PC-3 (cell line): ENCODE data around the gene COL2A1. TPM values are rescaled to one million over a fixed set of nuclear protein-coding genes. Genes with fewer than 3 reads are reported as not detected.

ENCODE experiments used
- ATAC-seq: fragments of 200-7000 bp; cut with Tn5 transposase; 2 replicates; pipeline ENCODE4 v1.9.1; 2020; ENCODE audit warnings: mild to moderate bottlenecking, moderate library complexity
- BruUV-seq: library from RNA; stranded (reverse); fragments of 400-500 nt; replicated peaks from 2 replicates; lab custom pipeline; 2021; lab: Mats Ljungman, UMichigan
- CTCF ChIA-PET: fragments of 300-600 bp; sonication (Branson Sonifier 250); formaldehyde crosslinking; loops from one replicate; lab custom pipeline; 2022; ENCODE audit warnings: antibody characterized with exemption; lab: Charles Lee
- POLR2A ChIA-PET: fragments of 300-600 bp; sonication (Branson Sonifier 250); formaldehyde crosslinking; loops from one replicate; lab custom pipeline; 2022; ENCODE audit warnings: antibody characterized with exemption; ENCODE audit not compliant: unreplicated experiment; lab: Charles Lee
- DNase-seq: peaks from one replicate; pipeline ENCODE4 v3.0.0-alpha.2; 2015
- H2AFZ ChIP-seq: fragments of 300-600 bp; sonication (generic); 2 replicates; pipeline ENCODE4 v1.6.0; 2016; ENCODE audit warnings: antibody characterized with exemption, low read length
- H3F3A ChIP-seq: fragments of 300-600 bp; sonication (generic); one replicate; pipeline ENCODE4 v1.6.0; 2017; ENCODE audit warnings: antibody characterized with exemption, low read length, control low read depth, mild to moderate bottlenecking; ENCODE audit not compliant: unreplicated experiment
- H3K27ac ChIP-seq: fragments of 300-600 bp; sonication (generic); 2 replicates; pipeline ENCODE4 v1.5.1; 2016; ENCODE audit warnings: mild to moderate bottlenecking, low read length
- H3K27me3 ChIP-seq: fragments of 300-600 bp; sonication (generic); 2 replicates; pipeline ENCODE4 v1.6.1; 2016; ENCODE audit warnings: low read length, mixed read lengths
- H3K36me3 ChIP-seq: fragments of 300-600 bp; sonication (generic); 2 replicates; pipeline ENCODE4 v1.6.1; 2016; ENCODE audit warnings: low read depth, mixed run types, low read length, mixed read lengths
- H3K4me1 ChIP-seq: fragments of 300-600 bp; sonication (generic); 2 replicates; pipeline ENCODE4 v1.5.1; 2016; ENCODE audit warnings: low read length; ENCODE audit not compliant: insufficient read depth
- H3K4me2 ChIP-seq: fragments of 300-600 bp; sonication (generic); 2 replicates; pipeline ENCODE4 v1.6.0; 2016; ENCODE audit warnings: low read length
- H3K4me3 ChIP-seq: fragments of 300-600 bp; sonication (generic); 2 replicates; pipeline ENCODE4 v1.5.1; 2016; ENCODE audit warnings: mild to moderate bottlenecking, low read length, mixed read lengths
- H3K79me2 ChIP-seq: fragments of 300-600 bp; sonication (generic); 2 replicates; pipeline ENCODE4 v1.6.1; 2017; ENCODE audit warnings: low read length, mixed read lengths
- H3K9ac ChIP-seq: fragments of 300-600 bp; sonication (generic); 2 replicates; pipeline ENCODE4 v1.6.0; 2016; ENCODE audit warnings: mild to moderate bottlenecking, low read length
- H3K9me2 ChIP-seq: fragments of 300-600 bp; sonication (generic); replicated peaks from 2 replicates; pipeline ENCODE4 v1.6.1; 2016; ENCODE audit warnings: mixed run types, low read length, mixed read lengths
- H3K9me3 ChIP-seq: fragments of 300-600 bp; sonication (generic); 2 replicates; pipeline ENCODE4 v1.6.1; 2016; ENCODE audit warnings: low read length, mixed read lengths
- H4K20me1 ChIP-seq: fragments of 300-600 bp; sonication (generic); 2 replicates; pipeline ENCODE4 v1.6.1; 2016; ENCODE audit warnings: low read length, mixed read lengths
- EZH2 ChIP-seq: fragments of 300-600 bp; sonication (generic); IDR thresholded peaks from one replicate; pipeline ENCODE4 v1.6.1; 2017; ENCODE audit warnings: antibody characterized with exemption, mild to moderate bottlenecking, low read length; ENCODE audit not compliant: unreplicated experiment
- EZH2phosphoT487 ChIP-seq: fragments of 300-600 bp; sonication (generic); IDR thresholded peaks from 2 replicates; pipeline ENCODE4 v1.6.1; 2018; ENCODE audit warnings: mild to moderate bottlenecking, antibody characterized with exemption, low read length, borderline replicate concordance
- intact Hi-C: fragments of 100-400 bp; cut with micrococcal nuclease; formaldehyde crosslinking; loops from 2 replicates; pipeline ENCODE4 v1.9.0; 2023
- total RNA-seq: library from RNA; depleted of rRNA; stranded (reverse); fragments of >200 nt; gene quantifications from 2 replicates; pipeline ENCODE4 v1.2.3, GENCODE V29; 2014
- TF ChIP-seq, protein P1 (sequence below): fragments of 300-600 bp; sonication (generic); conservative IDR thresholded peaks from 2 replicates; pipeline ENCODE4 v1.5.1; 2017; ENCODE audit warnings: antibody characterized with exemption, low read depth, mild to moderate bottlenecking, low read length

COL2A1 gene
- total RNA-seq, 1 experiment from 2014 or later = 6.7 TPM

DNA sequence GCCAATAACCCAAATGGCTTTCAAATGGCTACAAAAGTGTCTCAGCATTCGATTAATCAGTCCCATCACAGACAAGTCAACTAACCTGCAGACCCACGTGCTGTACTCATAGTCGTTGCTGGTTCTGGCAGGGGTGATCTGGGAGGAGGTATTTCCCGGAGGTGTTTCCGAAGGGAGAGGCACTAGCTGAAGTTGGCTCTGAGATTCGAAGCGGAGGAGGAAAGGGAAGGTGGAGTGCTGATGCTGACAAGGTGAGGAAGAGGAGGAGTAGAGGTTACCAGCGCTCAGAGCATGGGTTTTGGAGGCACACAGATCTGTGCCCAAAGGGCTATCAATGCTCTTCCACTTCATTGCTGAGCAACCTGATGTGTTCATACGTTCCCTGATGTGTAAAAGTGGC is 20.5 kb upstream of the COL2A1 start:
- H3K9me2 ChIP-seq = no peaks in the 10 kb centered on the region
- H3K27ac ChIP-seq = no peak overlapping the region
- H3K9me3 ChIP-seq = no peaks in the 10 kb centered on the region
- H3K36me3 ChIP-seq = no peaks in the 10 kb centered on the region
- H3K9ac ChIP-seq = no peak overlapping the region
- H3K4me2 ChIP-seq = no peak overlapping the region
- intact Hi-C loops = loop anchor here (5.0 to 10.0 kb wide), 2 partner anchors 62 to 120 kb away; partner anchors contain the start of genes TMEM106C and VDR
- ChIA-PET POLR2A (no interaction called here), CTCF (no interaction called here)
- BruUV-seq = no TSS peak
- H3K4me1 ChIP-seq = peaks cover 33% of the 10 kb centered on the region
- H4K20me1 ChIP-seq = no peaks in the 10 kb centered on the region
- DNase-seq = no peak
- no peaks in the 10 kb centered on the region for H3K79me2 ChIP-seq
- no peaks in the 10 kb centered on the region for H3K27me3 ChIP-seq
- peaks cover 5% of the 10 kb centered on the region for H3F3A ChIP-seq
- TF ChIP-seq EZH2phosphoT487 = no peak
- TF ChIP-seq EZH2 = no peak
- TF ChIP-seq, protein P1, sequence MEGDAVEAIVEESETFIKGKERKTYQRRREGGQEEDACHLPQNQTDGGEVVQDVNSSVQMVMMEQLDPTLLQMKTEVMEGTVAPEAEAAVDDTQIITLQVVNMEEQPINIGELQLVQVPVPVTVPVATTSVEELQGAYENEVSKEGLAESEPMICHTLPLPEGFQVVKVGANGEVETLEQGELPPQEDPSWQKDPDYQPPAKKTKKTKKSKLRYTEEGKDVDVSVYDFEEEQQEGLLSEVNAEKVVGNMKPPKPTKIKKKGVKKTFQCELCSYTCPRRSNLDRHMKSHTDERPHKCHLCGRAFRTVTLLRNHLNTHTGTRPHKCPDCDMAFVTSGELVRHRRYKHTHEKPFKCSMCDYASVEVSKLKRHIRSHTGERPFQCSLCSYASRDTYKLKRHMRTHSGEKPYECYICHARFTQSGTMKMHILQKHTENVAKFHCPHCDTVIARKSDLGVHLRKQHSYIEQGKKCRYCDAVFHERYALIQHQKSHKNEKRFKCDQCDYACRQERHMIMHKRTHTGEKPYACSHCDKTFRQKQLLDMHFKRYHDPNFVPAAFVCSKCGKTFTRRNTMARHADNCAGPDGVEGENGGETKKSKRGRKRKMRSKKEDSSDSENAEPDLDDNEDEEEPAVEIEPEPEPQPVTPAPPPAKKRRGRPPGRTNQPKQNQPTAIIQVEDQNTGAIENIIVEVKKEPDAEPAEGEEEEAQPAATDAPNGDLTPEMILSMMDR = no peak
- no peak overlapping the region for H3K4me3 ChIP-seq
- no peak for ATAC-seq
- H2AFZ ChIP-seq = no peak overlapping the region

DNA sequence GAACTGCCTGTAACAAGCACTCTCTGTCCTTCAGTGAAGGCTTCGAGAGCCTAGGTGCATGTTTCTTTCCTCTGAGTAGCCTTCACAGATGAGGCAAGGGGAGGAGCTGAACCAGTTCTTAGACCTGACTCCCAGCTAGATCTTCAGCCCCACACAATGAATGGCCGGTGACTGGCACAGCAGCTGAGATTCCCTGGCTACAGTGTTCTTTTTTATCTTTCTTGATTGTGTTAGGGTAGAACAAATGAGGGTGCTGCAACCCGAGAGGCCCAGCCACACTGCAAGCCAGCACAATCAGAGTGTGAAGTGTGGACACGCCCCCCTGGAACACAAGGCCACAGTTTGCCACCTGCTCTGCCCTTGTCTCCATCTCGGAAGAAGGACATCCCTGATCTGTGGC is 19.1 kb upstream of the COL2A1 start:
- no peak for DNase-seq
- Histone ChIP-seq H3K9me3 (no peaks in the 10 kb centered on the region), H3K4me3 (no peak overlapping the region; the same call in 1 of the 2 replicates), H3K9ac (no peak overlapping the region; the same call in 1 of the 2 replicates), H3K36me3 (no peaks in the 10 kb centered on the region), H3K9me2 (no peaks in the 10 kb centered on the region), H3K27ac (peak overlapping the region; percentile 72), H3K27me3 (no peaks in the 10 kb centered on the region), H3K4me1 (peaks cover 33% of the 10 kb centered on the region), H2AFZ (peak overlapping the region; percentile 33), H3K4me2 (peak overlapping the region; percentile 66), H4K20me1 (no peaks in the 10 kb centered on the region), H3K79me2 (no peaks in the 10 kb centered on the region), H3F3A (peaks cover 5% of the 10 kb centered on the region)
- peak; percentile 7; the same call in 1 of the 2 replicates for ATAC-seq
- intact Hi-C loops = loop anchor here (5.0 to 10.0 kb wide), 2 partner anchors 61 to 119 kb away; partner anchors contain the start of genes TMEM106C and VDR
- no TSS peak for BruUV-seq
- ChIA-PET CTCF (no interaction called here), POLR2A (no interaction called here)
- no peak for TF ChIP-seq EZH2
- TF ChIP-seq, protein P1 = no peak
- no peak for TF ChIP-seq EZH2phosphoT487

DNA sequence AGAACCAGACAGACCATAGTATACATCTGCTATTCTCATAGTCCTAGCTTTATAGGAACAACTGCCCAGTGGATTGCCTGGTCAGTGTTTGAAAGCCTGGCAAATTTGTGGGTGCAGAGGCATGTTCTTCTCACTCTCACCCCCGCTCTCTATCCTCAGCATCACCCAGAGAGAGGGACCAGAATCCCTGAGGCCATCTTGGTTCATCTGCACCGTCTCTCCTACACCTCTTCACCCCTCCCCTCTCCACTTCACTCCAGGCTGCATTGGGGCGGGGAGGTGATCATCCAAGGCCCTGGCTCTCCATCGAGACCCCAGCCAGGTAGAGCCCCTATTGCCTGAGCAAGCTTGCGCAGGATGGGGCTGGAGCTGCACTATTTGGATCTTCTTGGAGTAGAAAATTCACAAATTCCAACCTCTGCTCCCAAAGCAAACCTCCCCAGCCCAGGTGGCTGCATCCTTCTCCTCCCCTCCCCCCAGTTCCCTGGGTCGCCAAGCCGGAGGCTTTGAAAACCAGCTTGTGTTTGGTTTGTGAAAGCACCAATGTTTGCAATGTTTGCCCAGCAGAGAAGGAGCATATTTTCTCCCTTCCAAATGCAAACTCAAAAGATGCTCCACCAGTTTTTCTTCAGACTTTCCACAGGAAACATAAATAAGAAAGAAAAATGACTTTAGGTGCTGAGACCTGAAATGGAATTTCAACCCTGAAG is 18.6 kb upstream of the COL2A1 start:
- ChIA-PET CTCF (interaction anchor here (1.3 kb wide), 1 partner anchor 60 kb away, joined by 3 read pairs; no protein-coding TSS in a partner anchor), POLR2A (no interaction called here)
- H2AFZ ChIP-seq = peak overlapping the region; percentile 33
- peak; percentile 78 for DNase-seq
- H3K4me3 ChIP-seq = peak overlapping the region; percentile 25; the same call in 1 of the 2 replicates
- H3K4me1 ChIP-seq = peaks cover 33% of the 10 kb centered on the region
- peak overlapping the region; percentile 2; the same call in 1 of the 2 replicates for H3K9ac ChIP-seq
- H3K9me3 ChIP-seq = no peaks in the 10 kb centered on the region
- H3K36me3 ChIP-seq = no peaks in the 10 kb centered on the region
- H3K27me3 ChIP-seq = no peaks in the 10 kb centered on the region
- no peak for TF ChIP-seq EZH2
- TF ChIP-seq EZH2phosphoT487 = no peak
- TF ChIP-seq, protein P1 = no peak
- H4K20me1 ChIP-seq = no peaks in the 10 kb centered on the region
- peaks cover 5% of the 10 kb centered on the region for H3F3A ChIP-seq
- peak overlapping the region; percentile 72 for H3K27ac ChIP-seq
- no TSS peak for BruUV-seq
- no peaks in the 10 kb centered on the region for H3K79me2 ChIP-seq
- no peaks in the 10 kb centered on the region for H3K9me2 ChIP-seq
- intact Hi-C loops = loop anchor here (5.0 to 10.0 kb wide), 2 partner anchors 61 to 118 kb away; partner anchors contain the start of genes TMEM106C and VDR
- peak overlapping the region; percentile 66 for H3K4me2 ChIP-seq
- ATAC-seq = peak; percentile 15; the same call in 1 of the 2 replicates
